Calu3 (cell line): ENCODE measurements around the gene SLC27A5. TPM values are rescaled to one million over a fixed set of nuclear protein-coding genes. Genes with fewer than 3 reads are reported as not detected.

Experiments used
- BruUV-seq: library from RNA; stranded (reverse); fragments of 400-500 nt; replicated peaks from 2 replicates; lab custom pipeline; 2021; lab: Mats Ljungman, UMichigan
- CTCF ChIA-PET: fragments of 300-600 bp; sonication (Branson Sonifier 250); formaldehyde crosslinking; loops from one replicate; lab custom pipeline; 2022; ENCODE audit warnings: antibody characterized with exemption; lab: Charles Lee
- DNase-seq: peaks from one replicate; pipeline ENCODE4 v3.0.0; 2022
- H3K27ac Mint-ChIP-seq: one replicate; pipeline ENCODE4 v1.8.0; 2022; ENCODE audit warnings: mixed read lengths; ENCODE audit not compliant: unreplicated experiment
- H3K27me3 Mint-ChIP-seq: one replicate; pipeline ENCODE4 v1.8.0; 2022; ENCODE audit warnings: mixed read lengths; ENCODE audit not compliant: unreplicated experiment
- H3K36me3 Mint-ChIP-seq: one replicate; pipeline ENCODE4 v1.8.0; 2022; ENCODE audit warnings: mild to moderate bottlenecking, moderate library complexity, mixed read lengths; ENCODE audit not compliant: insufficient read depth, unreplicated experiment
- H3K4me1 Mint-ChIP-seq: one replicate; pipeline ENCODE4 v1.8.0; 2022; ENCODE audit warnings: mild to moderate bottlenecking, low read depth, mixed read lengths; ENCODE audit not compliant: unreplicated experiment
- H3K4me3 Mint-ChIP-seq: one replicate; pipeline ENCODE4 v1.8.0; 2022; ENCODE audit warnings: mild to moderate bottlenecking, low read depth, moderate library complexity, mixed read lengths; ENCODE audit not compliant: unreplicated experiment
- H3K9me3 Mint-ChIP-seq: one replicate; pipeline ENCODE4 v1.8.0; 2022; ENCODE audit warnings: low read depth, mixed read lengths; ENCODE audit not compliant: unreplicated experiment
- intact Hi-C: fragments of 100-400 bp; cut with micrococcal nuclease; formaldehyde crosslinking; loops from one replicate; pipeline ENCODE4 v1.10.0; 2022; ENCODE audit not compliant: unreplicated experiment
- total RNA-seq: library from RNA; stranded (reverse); gene quantifications from 2 replicates; pipeline ENCODE4 v1.2.3, GENCODE V29; 2022
- TF ChIP-seq, protein P1 (sequence below): fragments of 200-600 bp; IDR thresholded peaks from one replicate; pipeline ENCODE4 v1.8.0; 2022; ENCODE audit warnings: antibody characterized with exemption; ENCODE audit not compliant: unreplicated experiment

SLC27A5 gene
- total RNA-seq, 1 experiment from 2014 or later: 3.7 TPM

DNA sequence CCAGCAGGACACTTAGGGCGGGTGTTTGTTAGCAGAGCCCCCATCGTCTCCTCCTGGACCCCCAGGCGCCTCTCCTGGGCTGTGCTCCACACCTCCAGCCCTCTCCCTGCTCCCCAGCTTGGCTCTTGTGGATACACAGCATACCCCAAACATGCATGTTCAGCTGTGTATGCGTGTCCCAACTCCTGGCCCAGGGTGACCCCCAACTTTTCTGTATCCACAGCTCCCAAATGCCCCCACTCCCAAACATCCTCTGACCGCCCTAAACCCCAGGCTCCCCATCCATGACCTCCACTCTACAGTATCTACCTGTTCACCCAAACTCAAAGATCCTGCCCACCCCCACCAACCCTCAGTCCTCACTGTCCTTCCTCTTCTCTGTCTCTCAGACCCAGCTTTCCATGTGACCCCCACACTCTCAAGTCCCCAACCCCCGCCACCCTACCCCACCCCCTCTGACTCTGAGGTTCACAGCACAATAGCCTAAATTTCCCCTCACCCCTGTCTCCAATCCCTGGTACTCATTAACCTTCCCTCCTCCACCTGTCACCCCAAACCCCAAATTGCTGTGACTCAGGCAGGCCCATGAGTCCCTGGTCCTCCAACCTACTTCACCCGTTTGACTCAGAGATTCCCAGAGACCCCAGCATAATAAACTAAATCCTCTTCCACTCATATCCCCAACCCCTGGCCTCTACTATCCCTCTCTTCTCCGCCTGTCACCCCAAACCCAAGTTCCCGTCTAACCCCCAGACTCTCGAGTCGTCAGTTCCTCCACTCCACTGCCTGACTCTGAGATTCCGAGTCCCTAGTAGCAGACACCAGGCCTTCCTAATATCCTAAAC is 45.7 kb upstream of the SLC27A5 start:
- H3K36me3 Mint-ChIP-seq: peaks cover 97% of the 10 kb centered on the region
- TF ChIP-seq, protein P1, sequence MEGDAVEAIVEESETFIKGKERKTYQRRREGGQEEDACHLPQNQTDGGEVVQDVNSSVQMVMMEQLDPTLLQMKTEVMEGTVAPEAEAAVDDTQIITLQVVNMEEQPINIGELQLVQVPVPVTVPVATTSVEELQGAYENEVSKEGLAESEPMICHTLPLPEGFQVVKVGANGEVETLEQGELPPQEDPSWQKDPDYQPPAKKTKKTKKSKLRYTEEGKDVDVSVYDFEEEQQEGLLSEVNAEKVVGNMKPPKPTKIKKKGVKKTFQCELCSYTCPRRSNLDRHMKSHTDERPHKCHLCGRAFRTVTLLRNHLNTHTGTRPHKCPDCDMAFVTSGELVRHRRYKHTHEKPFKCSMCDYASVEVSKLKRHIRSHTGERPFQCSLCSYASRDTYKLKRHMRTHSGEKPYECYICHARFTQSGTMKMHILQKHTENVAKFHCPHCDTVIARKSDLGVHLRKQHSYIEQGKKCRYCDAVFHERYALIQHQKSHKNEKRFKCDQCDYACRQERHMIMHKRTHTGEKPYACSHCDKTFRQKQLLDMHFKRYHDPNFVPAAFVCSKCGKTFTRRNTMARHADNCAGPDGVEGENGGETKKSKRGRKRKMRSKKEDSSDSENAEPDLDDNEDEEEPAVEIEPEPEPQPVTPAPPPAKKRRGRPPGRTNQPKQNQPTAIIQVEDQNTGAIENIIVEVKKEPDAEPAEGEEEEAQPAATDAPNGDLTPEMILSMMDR: no peak
- H3K27ac Mint-ChIP-seq: peak overlapping the region; percentile 93
- BruUV-seq: no TSS peak
- H3K27me3 Mint-ChIP-seq: peaks cover 16% of the 10 kb centered on the region
- no peaks in the 10 kb centered on the region for H3K9me3 Mint-ChIP-seq
- peaks cover 39% of the 10 kb centered on the region for H3K4me1 Mint-ChIP-seq
- no peak for DNase-seq
- intact Hi-C loops: no loop called here
- CTCF ChIA-PET: interaction anchor here (2.3 kb wide), 1 partner anchor 37 kb away, joined by 7 read pairs; the partner anchor contains the start of gene ZBTB45
- peak overlapping the region; percentile 88 for H3K4me3 Mint-ChIP-seq

DNA sequence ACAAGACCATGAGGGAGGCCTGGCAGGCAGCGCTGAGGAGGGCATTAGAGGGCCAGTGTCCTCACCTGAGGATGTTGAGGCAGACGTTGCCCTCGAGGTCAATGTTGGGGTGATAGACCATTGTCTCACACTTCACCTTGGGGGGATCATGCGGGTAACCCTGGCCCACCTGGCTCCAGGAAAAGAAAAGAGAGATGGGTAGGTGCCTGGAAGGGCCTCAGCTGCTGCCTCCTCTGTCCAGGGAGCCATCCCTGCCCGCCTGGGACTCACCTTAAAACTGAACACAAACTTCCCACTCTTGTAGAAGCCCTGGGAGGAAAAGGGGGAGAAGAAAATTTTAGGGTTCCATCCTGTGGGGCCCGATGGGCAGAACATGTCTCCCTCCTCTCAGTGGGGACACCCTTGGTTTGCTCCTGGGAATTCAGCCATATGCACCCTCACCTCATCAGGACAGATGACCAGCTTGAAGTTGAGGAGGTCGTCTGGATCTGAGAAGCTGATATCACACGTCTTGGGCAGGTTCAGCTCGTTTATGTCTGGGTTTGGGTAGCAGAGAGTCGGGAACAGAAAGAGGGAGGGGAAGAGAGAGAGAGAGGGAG is 44.9 kb upstream of the SLC27A5 start:
- TF ChIP-seq, protein P1: no peak
- CTCF ChIA-PET: no interaction called here
- DNase-seq: no peak
- Mint-ChIP-seq H3K4me1 (peaks cover 36% of the 10 kb centered on the region), H3K27ac (peak overlapping the region; percentile 93), H3K4me3 (peak overlapping the region; percentile 88), H3K36me3 (peaks cover 93% of the 10 kb centered on the region), H3K9me3 (no peaks in the 10 kb centered on the region), H3K27me3 (peaks cover 10% of the 10 kb centered on the region)
- no TSS peak for BruUV-seq
- intact Hi-C loops: no loop called here

DNA sequence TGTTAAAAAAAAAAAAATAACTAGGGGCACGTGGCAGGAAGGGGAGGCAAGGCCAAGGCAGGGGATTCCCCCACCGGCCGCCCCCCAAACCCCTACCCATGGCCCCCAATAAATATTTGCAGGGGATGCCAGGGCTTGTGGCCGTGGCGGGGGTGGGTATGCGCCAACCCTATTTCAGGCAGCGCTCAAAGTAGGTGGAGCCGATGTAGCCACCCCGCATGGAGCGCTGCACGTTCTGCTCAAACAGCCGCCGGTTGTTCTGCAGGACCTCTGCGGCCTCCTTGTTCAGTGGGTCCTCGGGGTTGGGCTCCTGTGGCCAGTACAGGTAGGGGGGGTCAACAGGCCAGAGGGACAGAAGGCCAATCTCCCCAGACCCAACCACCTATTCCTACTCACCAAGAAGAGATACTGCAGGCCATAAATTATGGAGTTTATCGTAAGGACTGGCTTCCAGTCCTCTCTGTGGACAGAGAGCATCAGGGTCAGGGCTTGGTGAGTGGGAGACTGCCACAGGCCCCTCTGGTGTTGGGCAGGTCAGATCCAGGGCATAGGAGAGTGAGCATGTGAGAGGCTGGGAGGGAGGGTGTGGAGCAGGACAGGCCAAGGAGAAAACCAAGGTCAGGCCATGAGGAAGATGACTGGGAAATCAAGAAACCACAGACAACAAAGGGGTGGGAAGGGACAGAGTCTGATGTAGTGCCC is 44.3 kb upstream of the SLC27A5 start:
- Mint-ChIP-seq H3K4me3 (peak overlapping the region; percentile 88), H3K4me1 (peaks cover 29% of the 10 kb centered on the region), H3K27me3 (peaks cover 4% of the 10 kb centered on the region), H3K36me3 (peaks cover 92% of the 10 kb centered on the region), H3K27ac (peak overlapping the region; percentile 93), H3K9me3 (no peaks in the 10 kb centered on the region)
- TF ChIP-seq, protein P1: no peak
- no peak for DNase-seq
- BruUV-seq: TSS peak; percentile 4
- CTCF ChIA-PET: interaction anchor here (1.4 kb wide), 1 partner anchor 36 kb away, joined by 6 read pairs; the partner anchor contains the start of gene ZBTB45
- intact Hi-C loops: no loop called here

DNA sequence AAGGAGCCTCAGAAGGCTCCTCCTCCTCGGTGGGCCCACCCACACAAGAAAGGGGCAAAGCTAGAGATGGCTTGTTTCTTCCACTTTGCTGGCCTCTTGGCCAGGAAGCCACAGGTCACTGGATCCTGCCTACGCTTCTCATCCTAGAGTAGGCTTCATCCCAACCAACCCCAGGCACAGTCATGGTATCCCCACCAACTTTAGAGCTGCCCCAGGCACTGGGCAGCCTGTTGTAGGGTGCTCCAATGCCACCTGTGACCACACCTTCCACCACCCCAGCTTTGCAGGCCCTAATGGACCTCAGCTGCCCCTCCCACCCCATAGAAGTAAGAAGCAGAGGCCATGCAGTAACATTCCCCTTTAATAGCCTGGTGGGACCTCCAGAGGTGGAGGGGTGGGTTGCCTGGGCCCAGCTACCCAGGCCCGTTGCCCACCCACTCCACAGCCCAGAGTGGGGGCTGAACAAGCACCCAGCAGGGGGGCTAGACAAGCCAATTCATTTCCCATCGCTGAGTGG is 43.6 kb upstream of the SLC27A5 start:
- peaks cover 92% of the 10 kb centered on the region for H3K36me3 Mint-ChIP-seq
- H3K27me3 Mint-ChIP-seq: no peaks in the 10 kb centered on the region
- DNase-seq: no peak
- intact Hi-C loops: no loop called here
- peaks cover 29% of the 10 kb centered on the region for H3K4me1 Mint-ChIP-seq
- peak overlapping the region; percentile 88 for H3K27ac Mint-ChIP-seq
- H3K4me3 Mint-ChIP-seq: peak overlapping the region; percentile 79
- H3K9me3 Mint-ChIP-seq: no peaks in the 10 kb centered on the region
- no TSS peak for BruUV-seq
- TF ChIP-seq, protein P1: no peak
- CTCF ChIA-PET: interaction anchor here (1.1 to 1.4 kb wide), 3 partner anchors 34 to 277 kb away, joined by 3 to 6 read pairs (median 5); partner anchors contain the start of gene ZBTB45
